ENCODE measurements around the gene TARS2. TPM values are rescaled to one million over a fixed set of nuclear protein-coding genes. Genes with fewer than 3 reads are reported as not detected.

Gene TARS2
- total RNA-seq, 4 donors from 2014 or later, result 8.2 to 16.7 (median 15.9) TPM

DNA sequence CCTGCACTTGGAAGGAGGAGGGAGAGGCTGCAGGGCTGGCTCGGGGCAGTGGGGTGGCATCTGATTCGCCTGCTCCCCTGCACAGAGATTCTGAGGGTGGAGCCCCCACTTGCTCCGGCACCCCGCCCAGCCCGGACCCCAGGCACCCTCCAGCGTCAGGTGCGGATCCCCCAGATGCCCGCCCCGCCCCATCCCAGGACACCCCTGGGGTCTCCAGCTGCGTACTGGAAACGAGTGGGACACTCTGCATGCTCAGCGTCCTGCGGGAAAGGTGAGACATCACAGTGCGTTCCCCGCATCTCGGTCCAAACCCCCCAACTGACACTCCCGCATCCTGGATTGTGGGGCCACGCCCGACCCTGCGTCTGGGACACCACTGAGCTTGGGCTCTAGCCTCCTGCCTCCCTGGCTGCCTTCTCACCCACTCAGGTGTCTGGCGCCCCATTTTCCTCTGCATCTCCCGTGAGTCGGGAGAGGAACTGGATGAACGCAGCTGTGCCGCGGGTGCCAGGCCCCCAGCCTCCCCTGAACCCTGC, 69.9 kb downstream of the TARS2 start:
- TF ChIP-seq CTCF (IDR thresholded peaks at IDR 0.05; ENCODE audit: low read depth), result no peak

Small RNAs within 50 kb of the gene (small RNA-seq; reads per million reads assigned to genes)
- not detected for gene MIR4257

Other genes starting within 250 kb of the TARS2 start
- gene CA14, start 229.6 kb upstream of the TARS2 start, total RNA-seq, result not detected
- gene APH1A, start 218.4 kb upstream of the TARS2 start, total RNA-seq, result 10 to 100 TPM; 58.2 to 94.0 (median 72.4) TPM
- gene C1orf54, start 214.6 kb upstream of the TARS2 start, total RNA-seq, result 10 to 100 TPM in 1 of 4 donors, 1 to 10 TPM in 2, under 1 TPM in 1; 0.94 to 17.8 (median 6.5) TPM
- 1 to 10 TPM in 3 of 4 donors, under 1 TPM in 1; 0.85 to 4.1 (median 3.1) TPM for gene CIART, start 204.9 kb upstream of the TARS2 start, total RNA-seq
- gene MRPS21, start 193.6 kb upstream of the TARS2 start, total RNA-seq, result 10 to 100 TPM; 30.0 to 47.9 (median 38.2) TPM
- gene PRPF3, start 165.9 kb upstream of the TARS2 start, total RNA-seq, result 10 to 100 TPM; 36.2 to 83.3 (median 47.7) TPM
- 10 to 100 TPM; 17.2 to 24.9 (median 19.5) TPM for gene RPRD2, start 123.3 kb upstream of the TARS2 start, total RNA-seq
- 10 to 100 TPM; 12.1 to 53.2 (median 29.5) TPM for gene ECM1, start 20.7 kb downstream of the TARS2 start, total RNA-seq
- not detected for gene FALEC, start 28.3 kb downstream of the TARS2 start, total RNA-seq
- gene ADAMTSL4, start 62.0 kb downstream of the TARS2 start, total RNA-seq, result 10 to 100 TPM; 36.3 to 53.9 (median 49.1) TPM
- 100 to 1,000 TPM; 180 to 328 (median 225) TPM for gene MCL1, start 92.2 kb downstream of the TARS2 start, total RNA-seq
- gene ENSA, start 142.2 kb downstream of the TARS2 start, total RNA-seq, result 100 to 1,000 TPM; 109 to 165 (median 114) TPM
- 10 to 100 TPM; 16.8 to 29.2 (median 19.1) TPM for gene GOLPH3L, start 209.7 kb downstream of the TARS2 start, total RNA-seq
- 1 to 10 TPM in 2 of 4 donors, not detected in 2; 2.4 to 4.4 TPM for gene HORMAD1, start 233.5 kb downstream of the TARS2 start, total RNA-seq

Data from subcutaneous adipose tissue (tissue), 4 donors.